Astrocyte (in vitro differentiated cells and primary cell): ENCODE measurements around the gene LANCL1.

Experiments used
- EZH2 ChIP-seq: IDR thresholded peaks from 2 replicates; pipeline ENCODE4 v1.6.1; 2012; ENCODE audit warnings: mild to moderate bottlenecking, low read length, inconsistent platforms; ENCODE audit not compliant: insufficient read depth
- TF ChIP-seq, protein P1 (sequence below): IDR thresholded peaks from 2 replicates; pipeline ENCODE4 v1.5.1; 2011; ENCODE audit warnings: low read depth, mild to moderate bottlenecking, inconsistent platforms, low read length, moderate library complexity; ENCODE audit not compliant: insufficient read depth

DNA sequence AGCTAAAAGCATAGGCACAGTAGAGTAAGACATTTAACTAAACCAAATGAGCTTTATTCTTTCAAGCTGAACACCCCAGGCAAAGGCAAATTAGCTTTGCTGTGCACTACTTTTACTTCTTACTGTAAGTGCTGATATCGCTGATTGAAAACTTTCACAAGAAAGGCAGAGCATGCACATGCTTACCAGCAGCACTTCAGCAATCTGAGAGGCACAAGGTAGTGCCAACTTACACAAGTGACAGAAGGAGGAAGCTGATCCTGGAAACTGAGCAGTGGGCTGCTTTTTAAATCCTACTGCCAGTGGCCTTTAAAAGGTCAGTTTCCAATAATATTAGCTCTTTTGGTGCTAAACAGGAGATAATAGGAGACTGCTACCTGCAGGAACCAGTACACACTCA, 43.9 kb downstream of the LANCL1 start:
- TF ChIP-seq, protein P1, sequence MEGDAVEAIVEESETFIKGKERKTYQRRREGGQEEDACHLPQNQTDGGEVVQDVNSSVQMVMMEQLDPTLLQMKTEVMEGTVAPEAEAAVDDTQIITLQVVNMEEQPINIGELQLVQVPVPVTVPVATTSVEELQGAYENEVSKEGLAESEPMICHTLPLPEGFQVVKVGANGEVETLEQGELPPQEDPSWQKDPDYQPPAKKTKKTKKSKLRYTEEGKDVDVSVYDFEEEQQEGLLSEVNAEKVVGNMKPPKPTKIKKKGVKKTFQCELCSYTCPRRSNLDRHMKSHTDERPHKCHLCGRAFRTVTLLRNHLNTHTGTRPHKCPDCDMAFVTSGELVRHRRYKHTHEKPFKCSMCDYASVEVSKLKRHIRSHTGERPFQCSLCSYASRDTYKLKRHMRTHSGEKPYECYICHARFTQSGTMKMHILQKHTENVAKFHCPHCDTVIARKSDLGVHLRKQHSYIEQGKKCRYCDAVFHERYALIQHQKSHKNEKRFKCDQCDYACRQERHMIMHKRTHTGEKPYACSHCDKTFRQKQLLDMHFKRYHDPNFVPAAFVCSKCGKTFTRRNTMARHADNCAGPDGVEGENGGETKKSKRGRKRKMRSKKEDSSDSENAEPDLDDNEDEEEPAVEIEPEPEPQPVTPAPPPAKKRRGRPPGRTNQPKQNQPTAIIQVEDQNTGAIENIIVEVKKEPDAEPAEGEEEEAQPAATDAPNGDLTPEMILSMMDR = no peak
- no peak for TF ChIP-seq EZH2
